Activated naive CD4-positive, alpha-beta T cell treated with Interleukin-2 at 50 U/mL for 16 hours (primary cell): Measurements from ENCODE around the gene TAC3.
"Not testable (repeated sequence)": the region's sequence is repeated elsewhere in the genome, so short reads cannot be mapped to it uniquely, and the experiment has no call there.

Source experiments
- DNase-seq: peaks from one replicate; pipeline ENCODE4 v3.0.0-alpha.2; 2020

The TAC3 gene

DNA sequence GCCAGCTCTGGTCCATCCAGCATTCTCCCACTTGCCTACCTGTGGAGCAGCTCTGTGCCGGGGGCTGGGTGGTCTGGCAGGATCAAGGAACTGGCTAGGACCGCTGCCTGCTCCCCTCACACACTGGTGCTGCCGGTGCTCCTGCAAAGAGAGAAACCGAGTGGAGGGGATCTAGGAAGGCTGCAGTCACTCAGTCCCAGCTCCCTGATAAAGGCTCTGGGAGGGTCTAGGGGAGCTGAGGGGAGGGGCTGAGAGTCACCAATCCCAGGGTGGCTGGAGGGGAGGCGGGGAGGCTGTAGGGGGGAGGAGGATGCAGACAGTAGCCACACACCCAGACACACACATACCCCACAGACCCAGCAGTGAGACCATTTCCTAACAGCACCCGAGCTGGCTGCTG is at the start of gene TAC3:
TAC3 (minus strand) TSS at position 182 of the 400 bp plus-strand sequence. CDS start 732 bp downstream, outside the sequence.
- no peak for DNase-seq

DNA sequence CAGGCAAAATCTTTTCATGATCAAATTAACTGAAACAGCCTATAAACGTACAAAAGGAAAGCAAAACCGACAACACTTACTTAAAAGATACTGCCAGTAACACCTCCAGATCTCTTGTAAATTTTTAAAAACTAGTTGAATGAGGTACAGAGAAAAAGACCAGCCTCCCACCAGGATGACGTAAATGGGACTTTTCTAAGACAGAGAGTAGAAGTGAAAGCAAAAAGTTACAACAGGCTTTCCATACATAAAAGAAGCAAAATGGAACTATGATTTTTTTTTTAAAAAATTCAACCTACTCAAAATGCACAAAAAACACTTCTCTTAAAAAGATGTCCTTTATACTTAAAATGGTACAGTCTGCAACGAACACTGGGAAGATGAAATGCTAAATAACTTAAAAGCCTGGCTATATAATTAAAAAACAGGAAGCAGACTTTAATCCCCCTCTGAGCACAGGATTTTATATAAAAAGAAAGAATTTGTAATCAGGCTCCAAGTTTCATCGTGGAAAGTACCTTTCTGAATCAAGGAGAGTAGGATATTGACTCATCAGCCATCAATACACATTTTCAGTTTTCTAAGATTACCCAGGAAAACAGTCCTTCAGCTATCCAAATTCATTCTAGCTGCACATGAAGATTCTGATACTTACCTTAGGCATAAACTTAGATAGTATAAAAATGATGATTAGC is 47.8 kb upstream of the TAC3 start:
- DNase-seq, result peak; percentile 53

- no peak for DNase-seq
Measured at GRCh38 chr12:57058454-57058853, 42.1 kb upstream of the TAC3 start.

GRCh38 chr12:57057067-57057751 is 40.9 kb upstream of the TAC3 start:
- DNase-seq, result no peak

DNA sequence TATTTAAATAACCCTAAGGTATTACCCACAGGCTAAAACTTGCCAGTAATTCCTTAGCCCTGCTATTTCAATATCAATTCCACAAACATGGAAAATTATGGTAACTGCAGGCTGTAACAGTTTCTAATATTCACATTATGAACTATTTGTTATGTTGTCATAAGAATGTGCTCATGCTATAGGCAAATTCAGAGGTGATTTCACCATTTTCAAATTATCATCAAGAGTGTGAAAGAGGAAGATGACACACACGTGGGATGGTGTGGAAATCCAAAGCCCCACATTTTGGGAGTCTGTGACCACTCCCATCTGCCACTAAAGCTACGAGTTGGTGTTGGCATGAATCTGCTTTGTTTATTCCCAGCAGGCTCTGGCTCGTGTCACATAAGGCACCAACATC is 39.5 kb upstream of the TAC3 start:
- no peak for DNase-seq

GRCh38 chr12:57053901-57054300 is 37.6 kb upstream of the TAC3 start:
- DNase-seq, result not testable (repeated sequence)

DNA sequence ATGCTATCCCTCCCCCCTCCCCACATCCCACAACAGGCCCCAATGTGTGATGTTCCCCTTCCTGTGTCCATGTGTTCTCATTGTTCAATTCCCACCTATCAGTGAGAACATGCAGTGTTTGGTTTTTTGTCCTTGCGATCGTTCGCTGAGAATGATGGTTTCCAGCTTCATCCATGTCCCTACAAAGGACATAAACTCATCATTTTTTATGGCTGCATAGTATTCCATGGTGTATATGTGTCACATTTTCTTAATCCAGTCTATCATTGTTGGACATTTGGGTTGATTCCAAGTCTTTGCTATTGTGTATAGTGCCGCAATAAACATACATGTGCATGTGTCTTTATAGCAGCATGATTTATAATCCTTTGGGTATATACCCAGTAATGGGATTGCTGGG is 36.8 kb upstream of the TAC3 start:
- DNase-seq, result not testable (repeated sequence)

DNA sequence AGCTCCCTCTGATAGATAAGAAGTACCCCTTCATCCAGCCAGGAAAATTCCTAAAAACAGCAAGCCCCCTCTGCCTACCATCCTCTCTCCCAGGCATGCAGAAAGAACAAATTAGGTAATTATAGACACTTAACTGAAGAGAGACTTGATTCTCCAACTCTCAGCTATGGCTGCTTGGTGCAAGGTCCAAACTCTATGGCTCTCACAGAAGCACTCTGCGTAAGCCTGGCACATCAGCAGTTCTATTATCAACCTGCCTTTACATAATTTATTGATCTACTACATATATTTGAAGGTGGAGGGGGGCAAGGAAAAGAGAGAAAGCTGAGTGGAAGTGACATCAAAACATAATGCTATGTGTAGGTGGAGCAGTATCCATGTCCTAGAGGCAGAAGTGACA is 34.7 kb upstream of the TAC3 start:
- DNase-seq, result no peak

GRCh38 chr12:57049890-57050289 is 33.6 kb upstream of the TAC3 start, which contains the start of gene MYO1A:
Gene MYO1A (minus strand): TSS chr12:57050129. CDS start chr12:57048323, 1,806 bp downstream.
- DNase-seq, result no peak

GRCh38 chr12:57049119-57049446 is 32.8 kb upstream of the TAC3 start:
- DNase-seq, result no peak

DNA sequence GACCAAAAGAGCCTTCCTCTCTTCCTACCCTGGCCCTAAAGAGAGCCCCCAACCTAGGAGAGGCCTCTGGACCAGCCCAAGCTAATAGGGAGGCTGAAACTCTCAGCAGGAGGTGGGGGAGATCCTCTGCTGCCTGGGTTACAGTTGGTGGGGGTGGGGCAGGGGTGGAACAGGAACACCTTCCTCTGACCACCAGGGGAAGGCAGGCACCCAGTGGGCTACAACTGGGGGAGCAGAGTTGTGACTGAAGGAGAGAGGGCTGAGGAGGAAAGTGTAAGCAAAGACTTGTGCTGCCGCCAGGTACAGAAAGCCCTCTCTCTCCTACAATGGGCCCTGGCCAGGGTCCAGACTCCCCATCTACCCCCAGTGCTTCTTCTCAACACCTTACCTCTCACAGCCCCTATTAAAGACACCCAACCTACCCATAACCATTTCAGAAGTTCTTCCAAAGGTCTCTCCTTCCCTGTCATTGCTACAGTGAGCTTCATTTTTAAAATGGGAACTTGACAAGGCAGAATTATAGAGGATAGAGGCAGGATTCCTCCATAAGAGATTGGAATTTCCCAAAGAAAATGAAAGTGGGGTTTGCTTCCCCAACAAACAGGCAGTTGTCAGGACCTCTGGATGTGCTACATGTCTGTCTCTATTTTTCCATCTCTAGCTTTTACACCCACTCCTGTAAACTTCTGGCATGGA is 32.2 kb upstream of the TAC3 start:
- no peak for DNase-seq

DNA sequence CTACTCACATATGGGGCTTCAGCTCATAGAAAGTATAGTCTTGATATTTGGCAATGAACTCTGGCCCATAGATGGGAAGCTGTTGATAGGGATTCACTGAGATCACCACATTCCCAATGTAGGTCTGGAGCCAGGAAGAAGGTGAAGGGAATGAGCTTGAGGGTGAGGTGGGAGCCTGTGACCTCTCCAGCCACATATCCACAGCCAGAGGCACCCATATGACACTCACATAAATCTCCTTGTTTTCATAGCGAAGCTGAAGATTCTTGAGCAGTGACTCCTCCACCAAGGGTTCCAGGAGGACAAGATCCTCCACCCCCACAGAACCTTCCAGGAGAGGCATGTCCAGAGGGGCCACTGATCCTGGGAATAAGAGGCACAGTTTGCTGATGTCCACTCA is 31.7 kb upstream of the TAC3 start:
- no peak for DNase-seq

DNA sequence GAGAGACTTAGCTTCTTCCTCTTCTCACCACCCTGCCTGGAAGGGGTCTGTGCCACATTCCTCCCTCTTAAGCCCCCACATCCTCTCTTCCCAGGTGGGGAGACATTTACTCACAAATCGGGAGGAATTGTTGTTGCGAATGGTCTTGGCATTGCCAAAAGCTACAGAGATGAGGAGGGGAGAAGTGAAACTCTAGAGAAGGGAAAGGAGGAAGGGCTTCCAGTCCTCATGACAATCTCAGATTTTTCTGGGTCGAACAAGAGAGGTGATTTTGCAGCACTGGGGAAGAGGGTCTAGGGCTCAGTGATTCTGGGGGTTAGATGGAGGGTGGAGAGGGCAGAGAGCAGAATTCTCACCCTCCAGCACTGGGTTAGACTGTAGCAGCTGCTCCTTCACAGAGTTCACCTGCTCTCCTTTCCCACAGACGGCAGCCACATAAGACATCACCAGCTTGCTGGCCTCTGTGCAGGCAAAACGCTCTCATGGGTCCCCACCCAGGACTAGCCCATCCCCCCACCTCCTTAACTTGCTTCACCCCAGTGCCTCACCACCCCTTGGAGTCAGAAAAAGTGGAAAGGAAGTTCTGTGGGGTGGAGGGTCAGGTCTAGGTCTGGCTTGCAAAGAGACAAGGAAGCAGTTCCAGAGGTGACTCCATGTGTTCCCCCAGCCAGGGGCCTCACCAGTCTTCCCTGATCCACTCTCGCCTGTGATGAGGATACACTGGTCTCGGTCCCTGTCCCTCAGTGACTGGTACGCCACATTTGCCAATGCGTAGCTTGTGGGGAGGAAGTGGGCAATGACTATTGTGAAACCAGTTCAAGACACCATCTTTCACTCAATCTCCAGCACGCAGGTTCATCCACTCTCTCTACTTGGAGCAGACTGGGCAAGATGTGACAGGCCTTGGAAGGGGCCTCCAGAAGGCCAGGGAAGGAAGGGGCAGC is 30.9 kb upstream of the TAC3 start:
- DNase-seq, result peak; percentile 39

- DNase-seq, result no peak
Measured at GRCh38 chr12:57046086-57046791, 29.9 kb upstream of the TAC3 start.

DNA sequence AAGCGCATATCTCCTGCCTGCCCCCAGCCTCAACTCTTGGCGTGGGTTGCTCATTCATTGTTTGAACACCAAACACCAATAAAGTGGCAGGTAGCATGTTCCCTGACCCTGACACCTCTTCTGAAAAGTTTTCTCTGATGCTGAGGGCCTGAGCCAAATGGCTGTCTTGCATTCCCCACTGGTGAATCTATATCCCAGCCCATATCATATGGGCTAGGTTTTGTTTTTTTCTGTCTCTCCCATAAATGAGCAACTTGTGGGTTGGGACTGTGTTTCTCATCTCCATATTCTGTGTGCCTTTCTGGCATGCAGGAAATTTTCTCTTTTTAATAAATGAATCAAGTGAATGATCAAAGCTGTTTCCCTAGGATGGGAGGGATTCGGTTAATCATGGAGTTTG is 28.6 kb upstream of the TAC3 start:
- DNase-seq, result no peak

DNA sequence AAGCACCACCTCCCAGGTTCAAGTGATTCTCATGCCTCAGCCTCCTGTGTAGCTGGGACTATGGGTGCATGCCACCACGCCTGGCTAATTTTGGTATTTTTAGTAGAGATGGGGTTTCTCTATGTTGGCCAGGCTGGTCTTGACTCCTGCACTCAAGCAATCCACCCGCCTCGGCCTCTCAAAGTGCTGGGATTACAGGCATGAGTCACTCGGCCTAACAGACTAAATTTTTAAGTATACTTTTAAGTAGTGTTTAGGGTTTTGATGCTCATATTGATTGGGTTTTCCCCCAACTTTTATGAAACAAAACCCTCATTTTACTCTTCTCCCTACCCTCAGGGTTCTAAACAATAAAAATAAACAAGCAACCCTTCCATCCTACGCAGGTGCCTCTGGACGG is 28.1 kb upstream of the TAC3 start:
- DNase-seq, result no peak

- no peak for DNase-seq
Measured at GRCh38 chr12:57042695-57043094, 26.4 kb upstream of the TAC3 start.

DNA sequence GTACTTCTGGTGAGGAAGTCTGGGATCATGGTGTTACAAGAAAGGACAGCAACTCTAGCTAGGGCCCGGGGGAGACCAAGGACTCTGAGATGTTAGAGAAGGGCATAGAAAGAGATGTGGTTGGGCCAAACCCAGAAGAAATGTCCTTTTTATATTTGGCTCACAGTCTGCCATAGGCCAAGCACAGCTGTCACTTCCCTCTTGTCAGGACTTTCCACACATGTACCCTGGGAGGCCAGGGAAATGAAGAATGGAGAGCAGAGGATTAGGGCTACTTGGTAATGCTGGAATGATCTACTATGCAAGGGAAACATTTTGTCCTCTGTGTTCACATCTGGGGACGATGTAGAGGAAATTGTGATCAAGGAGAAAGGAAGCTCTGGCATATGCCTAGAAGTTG is 24.4 kb upstream of the TAC3 start:
- no peak for DNase-seq

DNA sequence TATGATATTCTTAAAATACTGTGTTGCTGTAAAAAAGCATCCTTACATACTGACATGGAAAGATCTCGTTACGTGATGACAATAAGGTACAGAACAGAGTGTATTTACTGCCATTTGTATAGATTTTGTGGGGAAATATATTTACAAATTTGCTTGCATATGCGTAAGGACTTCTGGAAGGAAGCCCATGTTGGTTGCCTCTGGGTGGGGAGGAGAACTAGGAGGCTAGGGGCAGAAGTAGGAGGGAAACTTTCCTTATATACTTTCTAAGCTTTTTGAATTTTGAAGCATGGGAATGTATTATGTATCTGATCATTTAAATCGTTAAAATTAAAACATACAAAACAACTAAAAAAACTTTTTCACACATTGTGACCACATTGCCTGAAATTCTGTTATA is 23.9 kb upstream of the TAC3 start:
- no peak for DNase-seq

DNA sequence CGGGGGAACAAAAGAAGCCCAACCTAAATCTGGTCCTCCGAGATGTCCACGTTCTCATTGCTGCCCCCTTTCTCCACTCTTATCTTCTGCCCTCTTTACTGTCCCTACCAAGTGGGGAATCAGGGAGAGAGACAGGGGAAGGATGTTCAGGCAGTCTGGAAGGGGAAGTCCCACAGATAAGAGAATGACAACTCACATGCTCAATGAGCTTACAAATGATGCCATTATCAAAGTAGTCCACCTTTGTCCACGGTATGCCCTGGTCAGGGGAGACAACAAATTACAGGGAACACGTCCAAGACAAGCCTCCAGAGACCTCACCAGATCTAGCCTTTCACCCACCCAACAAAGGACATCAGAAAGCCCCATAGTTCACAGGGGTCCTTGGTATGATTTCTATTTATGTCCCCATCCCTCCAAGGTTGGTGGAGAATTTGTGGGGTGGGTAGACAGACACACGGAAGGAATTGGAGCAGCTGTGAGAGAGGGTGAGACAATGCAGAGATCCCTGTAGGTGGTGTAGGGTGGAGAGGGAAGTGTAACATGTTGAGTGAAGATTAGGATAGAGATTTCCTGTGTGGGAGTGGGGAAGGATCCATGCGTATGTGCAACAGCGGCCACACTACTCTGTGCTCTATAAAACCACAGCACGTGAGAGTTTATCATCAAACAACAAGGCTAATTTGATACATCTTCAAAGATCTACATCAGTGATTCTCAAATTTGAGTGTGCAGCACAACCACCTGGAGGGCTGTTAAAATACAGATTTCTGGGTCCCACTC is 22.9 kb upstream of the TAC3 start:
- DNase-seq, result no peak

DNA sequence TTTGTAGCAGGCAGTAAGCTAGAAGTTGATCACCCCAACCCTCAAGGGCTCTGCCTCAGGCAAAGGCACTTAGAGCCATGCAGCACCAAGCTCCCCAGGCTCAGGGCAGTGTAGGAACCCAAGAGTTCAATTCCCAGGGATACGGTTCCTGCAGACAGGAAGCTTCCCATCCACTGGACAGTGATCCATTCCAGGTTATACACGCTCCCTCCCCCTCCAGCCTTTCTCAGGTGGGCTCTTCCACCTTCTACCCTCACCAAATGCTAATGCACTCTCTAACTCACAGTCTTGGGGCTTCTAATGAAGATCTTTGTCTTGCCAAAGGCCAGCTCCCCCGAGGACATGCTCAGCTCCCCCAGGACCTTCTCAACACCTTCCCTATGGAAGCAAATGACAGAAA is 20.9 kb upstream of the TAC3 start:
- DNase-seq, result no peak

- DNase-seq, result no peak
Measured at GRCh38 chr12:57033431-57033830, 17.1 kb upstream of the TAC3 start.
